Esophagus squamous epithelium (tissue), 4 donors: ENCODE measurements around the gene LRRC59.

Source experiments
- POLR2A ChIP-seq, 4 donors: fragments of 450-650 bp; IDR thresholded peaks; one replicate each; pipeline ENCODE4 v1.6.1; 2017; ENCODE audit warnings: antibody characterized with exemption in 4 of 4, mild to moderate bottlenecking in 4 of 4, moderate library complexity in 3 of 4
- TF ChIP-seq, protein P1 (sequence below), 6 experiments: fragments of 450-650 bp in 4 of 6; fragments of 200-600 bp in 2 of 6; sonication (generic) in 2 of 6; IDR thresholded peaks; one replicate each; pipeline ENCODE4 v1.5.1; 2016 to 2019; ENCODE audit warnings: antibody characterized with exemption in 6 of 6, mild to moderate bottlenecking in 4 of 6, moderate library complexity in 4 of 6

DNA sequence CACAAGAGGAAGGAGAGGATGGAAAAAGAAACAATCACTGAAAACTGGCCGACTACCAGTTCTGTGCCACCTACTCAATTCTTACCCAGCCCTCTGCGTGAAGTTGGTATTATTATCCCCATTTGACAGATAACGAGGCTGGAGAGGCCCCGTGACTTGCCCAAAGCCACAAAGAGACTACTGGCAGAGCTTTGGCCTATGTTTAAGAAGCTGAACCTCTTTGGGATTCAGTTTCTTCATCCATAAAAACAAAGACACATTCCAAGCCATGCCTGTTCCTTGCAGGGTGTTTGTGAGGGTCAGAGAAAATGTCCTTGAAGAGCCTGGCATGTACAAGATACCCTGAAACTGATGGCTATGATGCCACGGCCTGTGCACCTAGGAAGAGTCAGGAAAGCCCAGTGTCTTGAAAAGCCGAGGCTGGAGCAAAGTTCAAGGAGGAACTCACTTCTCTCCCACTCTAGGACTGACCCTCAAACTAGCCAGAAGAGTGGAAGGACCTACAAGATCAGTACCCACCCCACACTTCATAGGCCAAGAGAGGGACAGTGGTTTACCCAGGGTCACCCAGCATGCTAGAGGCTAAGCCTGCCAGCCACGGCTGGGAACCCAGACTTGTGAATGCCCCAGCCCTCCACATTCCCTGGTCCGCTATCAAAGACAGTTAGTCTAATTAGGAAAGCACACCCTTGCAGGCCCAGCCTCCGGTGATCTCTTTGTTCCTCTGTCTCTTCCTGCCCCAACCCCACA, 27.1 kb upstream of the LRRC59 start:
- TF ChIP-seq, protein P1, sequence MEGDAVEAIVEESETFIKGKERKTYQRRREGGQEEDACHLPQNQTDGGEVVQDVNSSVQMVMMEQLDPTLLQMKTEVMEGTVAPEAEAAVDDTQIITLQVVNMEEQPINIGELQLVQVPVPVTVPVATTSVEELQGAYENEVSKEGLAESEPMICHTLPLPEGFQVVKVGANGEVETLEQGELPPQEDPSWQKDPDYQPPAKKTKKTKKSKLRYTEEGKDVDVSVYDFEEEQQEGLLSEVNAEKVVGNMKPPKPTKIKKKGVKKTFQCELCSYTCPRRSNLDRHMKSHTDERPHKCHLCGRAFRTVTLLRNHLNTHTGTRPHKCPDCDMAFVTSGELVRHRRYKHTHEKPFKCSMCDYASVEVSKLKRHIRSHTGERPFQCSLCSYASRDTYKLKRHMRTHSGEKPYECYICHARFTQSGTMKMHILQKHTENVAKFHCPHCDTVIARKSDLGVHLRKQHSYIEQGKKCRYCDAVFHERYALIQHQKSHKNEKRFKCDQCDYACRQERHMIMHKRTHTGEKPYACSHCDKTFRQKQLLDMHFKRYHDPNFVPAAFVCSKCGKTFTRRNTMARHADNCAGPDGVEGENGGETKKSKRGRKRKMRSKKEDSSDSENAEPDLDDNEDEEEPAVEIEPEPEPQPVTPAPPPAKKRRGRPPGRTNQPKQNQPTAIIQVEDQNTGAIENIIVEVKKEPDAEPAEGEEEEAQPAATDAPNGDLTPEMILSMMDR (IDR thresholded peaks at IDR 0.05), result no peak
- no peak for TF ChIP-seq POLR2A (IDR thresholded peaks at IDR 0.05)
